K562 (cell line): ENCODE results near the gene EYA2. TPM values are rescaled to one million over a fixed set of nuclear protein-coding genes. Genes with fewer than 3 reads are reported as not detected.

ENCODE experiments used
- ATAC-seq: fragments of 200-7000 bp; cut with Tn5 transposase; 3 replicates; pipeline ENCODE4 v1.9.1; 2020; ENCODE audit warnings: moderate library complexity
- BruUV-seq: library from RNA; stranded (reverse); fragments of 400-500 nt; replicated peaks from 2 replicates; lab custom pipeline; 2021; lab: Mats Ljungman, UMichigan
- CTCF ChIA-PET: fragments of 300-600 bp; formaldehyde crosslinking; extraction: SDS; loops from one replicate; lab custom pipeline; 2021; ENCODE audit warnings: low intra/inter-chr PET ratio; lab: Yijun Ruan, JAX
- POLR2A ChIA-PET: fragments of 300-600, 350-650 bp; sonication (Branson Sonifier 250); formaldehyde crosslinking; extraction: SDS; loops from one replicate; lab custom pipeline; 2021; ENCODE audit warnings: antibody characterized with exemption, inconsistent platforms; lab: Yijun Ruan, JAX
- DNase-seq, 4 experiments: peaks; one replicate each; pipeline versions ENCODE4 v3.0.0 to v3.0.0-alpha.2; 2011 to 2018; ENCODE audit warnings: low spot score in 3 of 4, mixed read lengths in 3 of 4; ENCODE audit errors: extremely low read depth in 1 of 4
- FAIRE-seq: peaks from 2 replicates; lab custom pipeline; 2011; peaks lifted over from hg19 to GRCh38; lab: Jason Lieb, UNC
- H2AFZ ChIP-seq: 2 replicates; pipeline ENCODE4 v1.6.0; 2011; ENCODE audit warnings: low read depth, low read length, control low read depth, inconsistent platforms
- H3K27ac ChIP-seq: fragments of 200-600 bp; 3 replicates; pipeline ENCODE4 v1.8.0; 2011; ENCODE audit warnings: low read depth, mild to moderate bottlenecking, control low read depth, inconsistent platforms, low read length, moderate library complexity, mixed read lengths; ENCODE audit errors: extremely low read depth
- H3K27me3 ChIP-seq, 2 experiments: fragments of 300-600 bp in 1 of 2; 2 replicates in 1 of 2; 3 replicates in 1 of 2; pipeline versions ENCODE4 v1.6.0 to v1.8.0; 2011; ENCODE audit warnings: inconsistent platforms in 2 of 2, low read length in 2 of 2, mild to moderate bottlenecking in 1 of 2, mixed read lengths in 1 of 2, moderate library complexity in 1 of 2; ENCODE audit not compliant: control insufficient read depth in 2 of 2, insufficient read depth in 2 of 2
- H3K36me3 ChIP-seq: fragments of 300-600 bp; 3 replicates; pipeline ENCODE4 v1.8.0; 2011; ENCODE audit warnings: mild to moderate bottlenecking, low read length, inconsistent platforms; ENCODE audit not compliant: control insufficient read depth, insufficient read depth
- H3K4me1 ChIP-seq, 2 experiments: fragments of 200-600 bp in 1 of 2; replicated peaks in 1 of 2; 2 replicates in 1 of 2; 3 replicates in 1 of 2; pipeline versions ENCODE4 v1.5.1 to v1.8.0; 2011; ENCODE audit warnings: inconsistent platforms in 2 of 2, low read length in 2 of 2, mild to moderate bottlenecking in 1 of 2, mixed read lengths in 1 of 2, moderate library complexity in 1 of 2; ENCODE audit not compliant: control insufficient read depth in 2 of 2, insufficient read depth in 2 of 2
- H3K4me2 ChIP-seq: 2 replicates; pipeline ENCODE4 v1.6.1; 2011; ENCODE audit warnings: low read length, control low read depth, inconsistent platforms, mixed read lengths; ENCODE audit not compliant: insufficient read depth
- H3K4me3 ChIP-seq: fragments of 200-600 bp; sonication (generic), shearing (Covaris generic); 2 replicates; pipeline ENCODE4 v1.5.1; 2016; ENCODE audit warnings: control low read depth, inconsistent platforms
- H3K79me2 ChIP-seq: fragments of 200-600 bp; 3 replicates; pipeline ENCODE4 v1.8.0; 2011; ENCODE audit warnings: low read length, inconsistent platforms; ENCODE audit not compliant: control insufficient read depth, insufficient read depth
- H3K9ac ChIP-seq, 2 experiments: 2 replicates each; pipeline versions ENCODE4 v1.6.0 to v1.6.1; 2011; ENCODE audit warnings: low read depth in 2 of 2, low read length in 2 of 2, control low read depth in 1 of 2, inconsistent platforms in 1 of 2, mild to moderate bottlenecking in 1 of 2, mixed read lengths in 1 of 2; ENCODE audit not compliant: insufficient read depth in 1 of 2
- H3K9me1 ChIP-seq: one replicate; pipeline ENCODE4 v1.6.0; 2011; ENCODE audit warnings: inconsistent platforms, mild to moderate bottlenecking, low read length, moderate library complexity; ENCODE audit not compliant: control insufficient read depth, insufficient read depth
- H3K9me3 ChIP-seq: replicated peaks from 2 replicates; pipeline ENCODE4 v1.5.1; 2011; ENCODE audit warnings: low read depth, low read length, inconsistent platforms; ENCODE audit not compliant: control insufficient read depth, insufficient read depth
- H4K20me1 ChIP-seq: replicated peaks from 2 replicates; pipeline ENCODE4 v1.6.1; 2011; ENCODE audit warnings: low read length, inconsistent platforms, mixed read lengths; ENCODE audit not compliant: control insufficient read depth, insufficient read depth
- CBX5 ChIP-seq: IDR thresholded peaks from 2 replicates; pipeline ENCODE4 v1.6.1; 2014; ENCODE audit warnings: low read depth, borderline replicate concordance
- FOXJ3 ChIP-seq: sonication (generic); formaldehyde crosslinking; IDR thresholded peaks from 2 replicates; pipeline ENCODE4 v1.4.0; 2020; ENCODE audit warnings: mild to moderate bottlenecking, missing genetic modification reagents
- IRF9 ChIP-seq: fragments of 450-650 bp; IDR thresholded peaks from 2 replicates; pipeline ENCODE4 v1.6.1; 2016; ENCODE audit warnings: missing biosample characterization, missing genetic modification characterization
- JUN ChIP-seq, 2 experiments: sonication (generic) in 1 of 2; formaldehyde crosslinking in 1 of 2; IDR thresholded peaks; 2 replicates each; pipeline versions ENCODE4 v1.6.1 to v1.8.0; 2012 to 2022; ENCODE audit warnings: borderline replicate concordance in 2 of 2, mild to moderate bottlenecking in 2 of 2, improper control_type of control experiment in 1 of 2, low read depth in 1 of 2, low read length in 1 of 2, missing genetic modification reagents in 1 of 2
- NCOA1 ChIP-seq: fragments of 450-650 bp; IDR thresholded peaks from 2 replicates; pipeline ENCODE4 v1.6.1; 2016; ENCODE audit warnings: low read depth
- NFATC3 ChIP-seq: fragments of 450-650 bp; IDR thresholded peaks from 2 replicates; pipeline ENCODE4 v1.6.1; 2017; ENCODE audit warnings: mild to moderate bottlenecking
- PTRF ChIP-seq: fragments of 450-650 bp; IDR thresholded peaks from 2 replicates; pipeline ENCODE4 v1.6.1; 2016; ENCODE audit warnings: mild to moderate bottlenecking, missing genetic modification characterization, missing compliant biosample characterization
- RHOXF2B ChIP-seq: fragments of 250-450 bp; sonication (Bioruptor Pico); conservative IDR thresholded peaks from 2 replicates; pipeline ENCODE4 v1.5.1; 2021
- SMAD4 ChIP-seq: fragments of 250-450 bp; sonication (Bioruptor Pico); conservative IDR thresholded peaks from 2 replicates; pipeline ENCODE4 v1.8.0; 2021; ENCODE audit warnings: inconsistent platforms, mild to moderate bottlenecking, moderate library complexity
- ZNF561 ChIP-seq: fragments of 450-650 bp; formaldehyde crosslinking; conservative IDR thresholded peaks from 2 replicates; pipeline ENCODE4 v1.4.0; 2020; ENCODE audit warnings: mild to moderate bottlenecking, moderate library complexity
- ZNF586 ChIP-seq: fragments of 450-650 bp; formaldehyde crosslinking; conservative IDR thresholded peaks from 2 replicates; pipeline ENCODE4 v1.4.0; 2020; ENCODE audit warnings: mild to moderate bottlenecking, moderate library complexity
- ZNF668 ChIP-seq: fragments of 250-450 bp; sonication (Bioruptor Pico); IDR thresholded peaks from 2 replicates; pipeline ENCODE4 v1.8.0; 2022; ENCODE audit warnings: mild to moderate bottlenecking, inconsistent platforms
- ZNF780A ChIP-seq: fragments of 250-450 bp; sonication (Bioruptor Pico); IDR thresholded peaks from 2 replicates; pipeline ENCODE4 v1.5.0; 2021; ENCODE audit warnings: mild to moderate bottlenecking
- ZNF785 ChIP-seq: fragments of 250-450 bp; sonication (Bioruptor Pico); IDR thresholded peaks from 2 replicates; pipeline ENCODE4 v1.4.0; 2020; ENCODE audit warnings: mild to moderate bottlenecking
- WGBS: fragments of 100-300 bp; shearing (Covaris generic); methylation state at CpG from one replicate; pipeline ENCODE4 v1.1.6; 2016; ENCODE audit warnings: low coverage, mixed read lengths; ENCODE audit not compliant: insufficient coverage; ENCODE audit errors: missing lambda C conversion rate; 5-methylcytosine and 5-hydroxymethylcytosine counted together
- in situ Hi-C: fragments of 300-500 bp; cut with MboI; formaldehyde crosslinking; loops from 4 replicates; pipeline ENCODE4 v1.15.0; 2018; ENCODE audit warnings: inconsistent platforms, mixed read lengths
- intact Hi-C: fragments of 100-400 bp; cut with micrococcal nuclease; formaldehyde crosslinking; loops from 2 replicates; pipeline ENCODE4 v1.14.2; 2022
- polyA plus RNA-seq, 8 experiments: library from polyadenylated mRNA; depleted of rRNA in 4 of 8; stranded (reverse) in 5 of 8; unstranded in 3 of 8; fragments of >200 nt; fragmentation: Nextera tagmentation in 2 of 8; fragmentation: Illumina TruSeq in 1 of 8; extraction: Ambion mirVana in 2 of 8; extraction: Trizol in 1 of 8; gene quantifications; 2 replicates each; pipeline versions ENCODE4 v1.2.1 to v1.2.3, GENCODE V29; 2011 to 2014; ENCODE audit warnings: inconsistent platforms in 1 of 8, missing spikeins in 1 of 8
- total RNA-seq, 7 experiments: library from RNA; depleted of rRNA in 6 of 7; stranded (reverse); fragments of >200 nt in 6 of 7; fragmentation: Illumina TruSeq in 2 of 7; extraction: Trizol in 2 of 7; gene quantifications; 2 replicates each; pipeline versions ENCODE4 v1.2.1 to v1.2.3, GENCODE V29; 2011 to 2021; ENCODE audit warnings: low replicate concordance in 1 of 7
- TF ChIP-seq, protein P1 (sequence below): sonication (generic); formaldehyde crosslinking; IDR thresholded peaks from 2 replicates; pipeline ENCODE4 v1.8.0; 2022; ENCODE audit warnings: mild to moderate bottlenecking, missing genetic modification reagents, borderline replicate concordance
- TF ChIP-seq, protein P2 (sequence below): fragments of 250-450 bp; sonication (Bioruptor Pico); IDR thresholded peaks from 2 replicates; pipeline ENCODE4 v1.9.0; 2021; ENCODE audit warnings: mild to moderate bottlenecking
- TF ChIP-seq, protein P3 (sequence below), 2 experiments: fragments of 450-650 bp in 1 of 2; sonication (generic) in 1 of 2; formaldehyde crosslinking; conservative IDR thresholded peaks; 2 replicates each; pipeline versions ENCODE4 v1.4.0 to v1.8.1; 2020 to 2022; ENCODE audit warnings: mild to moderate bottlenecking in 1 of 2, missing genetic modification reagents in 1 of 2

Gene EYA2
- total and polyA plus RNA-seq, 9 of the 15 experiments (the other 6 are each of a cell fraction or from before 2014, with no cell fraction given): 0.03 TPM; not detected in 8

DNA sequence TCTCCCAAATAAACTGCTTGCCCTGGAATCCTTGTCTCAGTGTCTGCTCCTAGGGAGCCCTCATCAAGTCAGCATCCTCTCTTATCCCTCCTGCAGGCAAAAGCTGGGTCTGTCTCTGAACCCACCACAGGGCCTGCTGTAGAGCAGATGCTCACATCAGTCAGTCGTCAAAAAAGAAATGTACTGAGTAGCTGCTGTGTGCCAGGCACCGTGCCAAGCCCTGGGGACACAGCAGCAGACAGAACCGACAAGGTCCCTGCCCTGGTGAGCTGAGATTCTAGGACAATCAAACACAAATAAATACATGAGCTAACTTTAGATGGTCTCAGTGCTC lies 68.5 kb downstream of the EYA2 start:
- intact Hi-C loops (no loop called here), in situ Hi-C loops (no loop called here)
- DNase-seq: no peak
- Histone ChIP-seq H3K9me1 (no peaks in the 10 kb centered on the region), H4K20me1 (no peaks in the 10 kb centered on the region), H3K4me3 (no peak overlapping the region), H3K36me3 (no peaks in the 10 kb centered on the region), H3K27me3 (peaks cover 20 to 62% of the 10 kb centered on the region in 2 experiments), H2AFZ (no peak overlapping the region), H3K9me3 (no peaks in the 10 kb centered on the region; the same call in 1 of the 2 replicates), H3K9ac (no peak overlapping the region), H3K4me2 (no peak overlapping the region), H3K79me2 (no peaks in the 10 kb centered on the region), H3K27ac (no peak overlapping the region), H3K4me1 (no peaks in the 10 kb centered on the region)
- POLR2A ChIA-PET: interaction anchor here (1.1 kb wide), 1 partner anchor 14 kb away, joined by 3 read pairs; no protein-coding TSS in a partner anchor
- ATAC-seq: no peak
- WGBS: 0% methylated on average over 3 of the region's 3 CpGs
- TF ChIP-seq, protein P1, sequence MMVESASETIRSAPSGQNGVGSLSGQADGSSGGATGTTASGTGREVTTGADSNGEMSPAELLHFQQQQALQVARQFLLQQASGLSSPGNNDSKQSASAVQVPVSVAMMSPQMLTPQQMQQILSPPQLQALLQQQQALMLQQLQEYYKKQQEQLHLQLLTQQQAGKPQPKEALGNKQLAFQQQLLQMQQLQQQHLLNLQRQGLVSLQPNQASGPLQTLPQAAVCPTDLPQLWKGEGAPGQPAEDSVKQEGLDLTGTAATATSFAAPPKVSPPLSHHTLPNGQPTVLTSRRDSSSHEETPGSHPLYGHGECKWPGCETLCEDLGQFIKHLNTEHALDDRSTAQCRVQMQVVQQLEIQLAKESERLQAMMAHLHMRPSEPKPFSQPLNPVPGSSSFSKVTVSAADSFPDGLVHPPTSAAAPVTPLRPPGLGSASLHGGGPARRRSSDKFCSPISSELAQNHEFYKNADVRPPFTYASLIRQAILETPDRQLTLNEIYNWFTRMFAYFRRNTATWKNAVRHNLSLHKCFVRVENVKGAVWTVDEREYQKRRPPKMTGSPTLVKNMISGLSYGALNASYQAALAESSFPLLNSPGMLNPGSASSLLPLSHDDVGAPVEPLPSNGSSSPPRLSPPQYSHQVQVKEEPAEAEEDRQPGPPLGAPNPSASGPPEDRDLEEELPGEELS (CRISPR knock-in tag): no peak
- TF ChIP-seq ZNF586 (CRISPR knock-in tag) (no peak), CBX5 (no peak), RHOXF2B (CRISPR knock-in tag) (no peak), ZNF780A (CRISPR knock-in tag) (no peak), PTRF (tag) (no peak), IRF9 (tag) (no peak), NCOA1 (no peak), ZNF668 (no peak), ZNF785 (CRISPR knock-in tag) (no peak), ZNF561 (CRISPR knock-in tag) (no peak), SMAD4 (CRISPR knock-in tag) (no peak), JUN (IDR thresholded peaks at IDR 0.05; ENCODE audit: borderline replicate concordance, low read depth, low read length) (no peak), JUN (CRISPR knock-in tag; IDR thresholded peaks at IDR 0.05; ENCODE audit: borderline replicate concordance) (no peak), FOXJ3 (no peak), NFATC3 (no peak)
- TF ChIP-seq, protein P2, sequence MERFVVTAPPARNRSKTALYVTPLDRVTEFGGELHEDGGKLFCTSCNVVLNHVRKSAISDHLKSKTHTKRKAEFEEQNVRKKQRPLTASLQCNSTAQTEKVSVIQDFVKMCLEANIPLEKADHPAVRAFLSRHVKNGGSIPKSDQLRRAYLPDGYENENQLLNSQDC (CRISPR knock-in tag): no peak
- TF ChIP-seq, protein P3, sequence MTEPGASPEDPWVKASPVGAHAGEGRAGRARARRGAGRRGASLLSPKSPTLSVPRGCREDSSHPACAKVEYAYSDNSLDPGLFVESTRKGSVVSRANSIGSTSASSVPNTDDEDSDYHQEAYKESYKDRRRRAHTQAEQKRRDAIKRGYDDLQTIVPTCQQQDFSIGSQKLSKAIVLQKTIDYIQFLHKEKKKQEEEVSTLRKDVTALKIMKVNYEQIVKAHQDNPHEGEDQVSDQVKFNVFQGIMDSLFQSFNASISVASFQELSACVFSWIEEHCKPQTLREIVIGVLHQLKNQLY (CRISPR knock-in tag; conservative IDR thresholded peaks at IDR 0.05): no peak
- FAIRE-seq: no peak
- BruUV-seq: no TSS peak
- CTCF ChIA-PET: no interaction called here
